HCT116 (cell line): ENCODE results near the gene CA11. TPM values are rescaled to one million over a fixed set of nuclear protein-coding genes. Genes with fewer than 3 reads are reported as not detected.

Experiments
- ATAC-seq: fragments of 200-7000 bp; cut with Tn5 transposase; 2 replicates; pipeline ENCODE4 v1.9.1; 2020; ENCODE audit warnings: mild to moderate bottlenecking, moderate library complexity
- BruUV-seq: library from RNA; stranded (reverse); fragments of 400-500 nt; replicated peaks from 2 replicates; lab custom pipeline; 2021; lab: Mats Ljungman, UMichigan
- CTCF ChIA-PET: fragments of 300-600 bp; sonication (Branson Sonifier 250); formaldehyde crosslinking; loops from one replicate; lab custom pipeline; 2021; ENCODE audit warnings: antibody characterized with exemption; lab: Charles Lee
- POLR2A ChIA-PET: fragments of 300-600, 350-600 bp; sonication (Branson Sonifier 250); formaldehyde crosslinking; loops from one replicate; lab custom pipeline; 2021; ENCODE audit warnings: antibody characterized with exemption; lab: Charles Lee
- RAD21 ChIA-PET, 2 experiments: fragments of 300-600 bp; sonication (Branson Sonifier 250); formaldehyde crosslinking; loops; one replicate each; lab custom pipeline; 2023; ENCODE audit warnings: low total read pairs in 2 of 2; ENCODE audit not compliant: uncharacterized antibody in 2 of 2, unreplicated experiment in 2 of 2, low non-redundant PET in 1 of 2; lab: Charles Lee
- DNase-seq: peaks from one replicate; pipeline ENCODE4 v3.0.0-alpha.2; 2010; ENCODE audit warnings: low read depth, low spot score
- H2AFZ ChIP-seq: fragments of 200-600 bp; shearing (Covaris generic), sonication (generic); 2 replicates; pipeline ENCODE4 v1.6.1; 2017; ENCODE audit warnings: low read depth, mixed run types, mixed read lengths, antibody characterized with exemption, low read length; ENCODE audit not compliant: poor library complexity, severe bottlenecking
- H3K27ac ChIP-seq: 2 replicates; pipeline ENCODE4 v1.5.1; 2012; ENCODE audit warnings: low read depth, low read length
- H3K27me3 ChIP-seq: fragments of 200-600 bp; sonication (generic); 2 replicates; pipeline ENCODE4 v1.6.1; 2016; ENCODE audit warnings: mixed run types, low read length, mixed read lengths; ENCODE audit not compliant: insufficient read depth
- H3K36me3 ChIP-seq, 2 experiments: fragments of 200-500 bp in 1 of 2; fragments of 200-600 bp in 1 of 2; sonication (Bioruptor generic) in 1 of 2; sonication (generic) in 1 of 2; 2 replicates each; pipeline versions ENCODE4 v1.5.1 to v1.6.1; 2014 to 2016; ENCODE audit warnings: low read length in 2 of 2, inconsistent platforms in 1 of 2, mixed read lengths in 1 of 2, mixed run types in 1 of 2; ENCODE audit not compliant: insufficient read depth in 2 of 2, control insufficient read depth in 1 of 2
- H3K4me1 ChIP-seq, 2 experiments: fragments of 200-600 bp in 1 of 2; sonication (generic) in 1 of 2; 2 replicates each; pipeline versions ENCODE4 v1.5.1 to v1.6.1; 2012 to 2017; ENCODE audit warnings: low read length in 2 of 2, inconsistent platforms in 1 of 2, mild to moderate bottlenecking in 1 of 2, mixed read lengths in 1 of 2, mixed run types in 1 of 2, moderate library complexity in 1 of 2; ENCODE audit not compliant: insufficient read depth in 2 of 2, control insufficient read depth in 1 of 2
- H3K4me2 ChIP-seq: fragments of 200-600 bp; sonication (generic); 2 replicates; pipeline ENCODE4 v1.6.1; 2017; ENCODE audit warnings: mixed run types, low read length, mixed read lengths
- H3K4me3 ChIP-seq, 2 experiments: fragments of 200-600 bp in 1 of 2; sonication (generic) in 1 of 2; replicated peaks in 1 of 2; 2 replicates each; pipeline ENCODE4 v1.5.1; 2011 to 2016; ENCODE audit warnings: low read length in 2 of 2, control low read depth in 1 of 2, low read depth in 1 of 2, mild to moderate bottlenecking in 1 of 2, mixed read lengths in 1 of 2, mixed run types in 1 of 2
- H3K79me2 ChIP-seq: fragments of 200-600 bp; sonication (generic); 2 replicates; pipeline ENCODE4 v1.6.1; 2017; ENCODE audit warnings: mild to moderate bottlenecking, mixed run types, low read length, moderate library complexity, mixed read lengths; ENCODE audit not compliant: insufficient read depth
- H3K9ac ChIP-seq: fragments of 200-600 bp; sonication (generic); 2 replicates; pipeline ENCODE4 v1.6.1; 2016; ENCODE audit warnings: low read length, mixed read lengths
- H3K9me2 ChIP-seq: fragments of 200-600 bp; sonication (generic), shearing (Covaris generic); 2 replicates; pipeline ENCODE4 v1.6.1; 2017; ENCODE audit warnings: mixed run types, mild to moderate bottlenecking, moderate library complexity; ENCODE audit not compliant: insufficient read depth
- H3K9me3 ChIP-seq, 2 experiments: fragments of 200-500 bp in 1 of 2; fragments of 200-600 bp in 1 of 2; sonication (Bioruptor generic) in 1 of 2; sonication (generic) in 1 of 2; 2 replicates each; pipeline ENCODE4 v1.6.1; 2014 to 2017; ENCODE audit warnings: low read length in 2 of 2, mixed read lengths in 2 of 2, inconsistent platforms in 1 of 2, low read depth in 1 of 2, mild to moderate bottlenecking in 1 of 2, mixed run types in 1 of 2, moderate library complexity in 1 of 2; ENCODE audit not compliant: control insufficient read depth in 1 of 2, insufficient read depth in 1 of 2
- H4K20me1 ChIP-seq: fragments of 200-600 bp; sonication (generic), shearing (Covaris generic); 2 replicates; pipeline ENCODE4 v1.6.1; 2017; ENCODE audit warnings: mixed run types, mild to moderate bottlenecking, moderate library complexity; ENCODE audit not compliant: insufficient read depth
- CBX3 ChIP-seq: IDR thresholded peaks from 2 replicates; pipeline ENCODE4 v1.6.1; 2012; ENCODE audit warnings: low read depth
- CEBPB ChIP-seq: IDR thresholded peaks from 2 replicates; pipeline ENCODE4 v1.6.1; 2012; ENCODE audit warnings: low read depth
- EGR1 ChIP-seq: IDR thresholded peaks from 2 replicates; pipeline ENCODE4 v1.6.1; 2012; ENCODE audit warnings: low read depth
- ELF1 ChIP-seq: IDR thresholded peaks from 2 replicates; pipeline ENCODE4 v1.6.1; 2012; ENCODE audit warnings: low read depth, borderline replicate concordance
- EZH2phosphoT487 ChIP-seq: fragments of 200-600 bp; IDR thresholded peaks from 2 replicates; pipeline ENCODE4 v1.6.1; 2018; ENCODE audit warnings: antibody characterized with exemption, borderline replicate concordance
- FOSL1 ChIP-seq: IDR thresholded peaks from 2 replicates; pipeline ENCODE4 v1.6.1; 2012; ENCODE audit warnings: low read depth
- JUND ChIP-seq: IDR thresholded peaks from 2 replicates; pipeline ENCODE4 v1.6.1; 2012
- POLR2A ChIP-seq: IDR thresholded peaks from 2 replicates; pipeline ENCODE4 v1.7.0; 2011; ENCODE audit warnings: borderline replicate concordance; ENCODE audit not compliant: insufficient read depth, insufficient read length; ENCODE audit errors: extremely low read depth
- POLR2AphosphoS5 ChIP-seq: IDR thresholded peaks from 2 replicates; pipeline ENCODE4 v1.6.1; 2011; ENCODE audit warnings: mild to moderate bottlenecking, low read depth, low read length, moderate library complexity
- SIN3A ChIP-seq: IDR thresholded peaks from 2 replicates; pipeline ENCODE4 v1.6.1; 2012; ENCODE audit warnings: low read depth
- SRF ChIP-seq: IDR thresholded peaks from 2 replicates; pipeline ENCODE4 v1.6.1; 2012; ENCODE audit warnings: low read depth
- TCF7L2 ChIP-seq: IDR thresholded peaks from 2 replicates; pipeline ENCODE4 v1.7.0; 2011; ENCODE audit warnings: borderline replicate concordance, inconsistent platforms; ENCODE audit not compliant: insufficient read depth, insufficient read length; ENCODE audit errors: extremely low read depth
- ZFX ChIP-seq: fragments of 450-650 bp; IDR thresholded peaks from 2 replicates; pipeline ENCODE4 v1.6.1; 2017
- intact Hi-C: fragments of 100-400 bp; cut with micrococcal nuclease; formaldehyde crosslinking; loops from 2 replicates; pipeline ENCODE4 v1.10.0; 2022
- total RNA-seq: library from RNA; stranded (reverse); gene quantifications from one replicate; pipeline ENCODE4 v1.2.1, GENCODE V29; 2021; ENCODE audit not compliant: unreplicated experiment
- TF ChIP-seq, protein P1 (sequence below): IDR thresholded peaks from 2 replicates; pipeline ENCODE4 v1.6.1; 2012
- TF ChIP-seq, protein P2 (sequence below): IDR thresholded peaks from 2 replicates; pipeline ENCODE4 v1.6.1; 2012

The CA11 gene
- total RNA-seq, 1 experiment from 2014 or later = 29.6 TPM

DNA sequence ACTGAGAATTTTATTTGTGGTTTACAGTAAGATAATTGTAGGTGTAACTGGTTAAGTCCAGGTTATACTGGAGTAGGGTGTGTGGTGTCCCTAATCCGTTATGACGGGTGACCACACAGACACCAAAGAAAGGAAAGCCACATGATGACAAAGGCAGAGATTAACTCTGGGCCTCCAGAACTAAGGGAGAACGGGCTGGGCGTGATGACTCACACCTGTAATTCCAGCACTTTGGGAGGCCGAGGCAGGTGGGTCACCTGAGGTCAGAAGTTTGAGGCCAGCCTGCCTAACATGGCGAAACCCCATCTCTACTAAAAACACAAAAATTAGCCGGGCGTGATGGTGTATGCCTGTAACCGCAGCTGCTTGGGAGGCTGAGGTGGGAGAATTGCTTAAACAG is 39.6 kb upstream of the CA11 start (continued):
- TF ChIP-seq EGR1 = no peak
- TF ChIP-seq JUND = peak; percentile 84
- TF ChIP-seq, protein P1, sequence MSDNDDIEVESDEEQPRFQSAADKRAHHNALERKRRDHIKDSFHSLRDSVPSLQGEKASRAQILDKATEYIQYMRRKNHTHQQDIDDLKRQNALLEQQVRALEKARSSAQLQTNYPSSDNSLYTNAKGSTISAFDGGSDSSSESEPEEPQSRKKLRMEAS = peak; percentile 47; the same call in 1 of the 2 replicates
- peak; percentile 76 for TF ChIP-seq FOSL1
- no peak for TF ChIP-seq ELF1
- TF ChIP-seq SIN3A = peak; percentile 85
- TF ChIP-seq POLR2AphosphoS5 = peak; percentile 16; the same call in 1 of the 2 replicates
- TF ChIP-seq CBX3 = peak; percentile 57; the same call in 1 of the 2 replicates
- TF ChIP-seq TCF7L2 = peak; percentile 68
- no peak for TF ChIP-seq POLR2A
- TF ChIP-seq, protein P2, sequence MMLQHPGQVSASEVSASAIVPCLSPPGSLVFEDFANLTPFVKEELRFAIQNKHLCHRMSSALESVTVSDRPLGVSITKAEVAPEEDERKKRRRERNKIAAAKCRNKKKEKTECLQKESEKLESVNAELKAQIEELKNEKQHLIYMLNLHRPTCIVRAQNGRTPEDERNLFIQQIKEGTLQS = no peak
- no peak for TF ChIP-seq CEBPB
- TF ChIP-seq SRF = no peak
- TF ChIP-seq ZFX = no peak

DNA sequence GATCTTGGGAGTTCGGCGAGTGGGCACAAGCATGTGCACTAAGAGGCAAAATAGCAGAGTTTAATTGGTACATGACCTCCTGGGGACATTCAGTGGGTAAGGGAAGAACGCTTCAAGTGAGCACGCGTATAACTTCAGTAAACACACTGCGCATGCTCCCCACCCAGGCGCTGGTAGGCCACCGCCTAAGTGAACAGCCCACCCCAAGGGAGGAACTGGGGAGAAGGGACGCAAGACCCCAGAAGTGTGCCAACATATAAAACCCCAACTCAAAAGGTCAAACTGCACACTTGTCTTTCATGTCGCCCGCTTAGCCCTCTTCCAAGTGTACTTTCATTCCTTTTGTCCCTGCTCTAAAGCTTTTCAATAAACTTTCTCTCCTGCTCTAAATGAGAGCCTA is 37.4 kb upstream of the CA11 start:
- Histone ChIP-seq H3K27me3 (no peaks in the 10 kb centered on the region), H3K4me3 (no peak overlapping the region), H3K79me2 (no peaks in the 10 kb centered on the region), H3K27ac (no peak overlapping the region), H3K9me2 (no peaks in the 10 kb centered on the region), H4K20me1 (no peaks in the 10 kb centered on the region), H3K9ac (no peak overlapping the region), H2AFZ (no peak overlapping the region), H3K36me3 (no peaks in the 10 kb centered on the region), H3K4me1 (peaks cover 28 to 29% of the 10 kb centered on the region in 2 experiments), H3K9me3 (no peaks in the 10 kb centered on the region), H3K4me2 (no peak overlapping the region)
- no peak for TF ChIP-seq TCF7L2
- no peak for TF ChIP-seq EZH2phosphoT487
- TF ChIP-seq SIN3A = no peak
- TF ChIP-seq, protein P2 = no peak
- no peak for TF ChIP-seq CBX3
- no peak for TF ChIP-seq ZFX
- POLR2A ChIA-PET = no interaction called here
- ATAC-seq (no peak), DNase-seq (no peak)
- RAD21 ChIA-PET = no interaction called here
- BruUV-seq = no TSS peak
- CTCF ChIA-PET = interaction anchor here (1.8 kb wide), 1 partner anchor 8 kb away, joined by 8 read pairs; no protein-coding TSS in a partner anchor
- intact Hi-C loops = no loop called here
